Measurements from ENCODE around the gene COL24A1.
"Not testable (repeated sequence)": the region's sequence is repeated elsewhere in the genome, so short reads cannot be mapped to it uniquely, and the experiment has no call there.

COL24A1 gene

GRCh38 chr1:85984636-85985035 lies 171.9 kb downstream of the COL24A1 start:
- no peak for DNase-seq (ENCODE audit: low read depth)

GRCh38 chr1:85983316-85983715 lies 173.3 kb downstream of the COL24A1 start:
- no peak for DNase-seq (ENCODE audit: low read depth)

- no peak for DNase-seq (ENCODE audit: low read depth)
These were observed 179.9 kb downstream of the COL24A1 start for GRCh38 chr1:85976516-85977205.

GRCh38 chr1:85975912-85976371 lies 180.6 kb downstream of the COL24A1 start:
- no peak for DNase-seq (ENCODE audit: low read depth)

- no peak for DNase-seq (ENCODE audit: low read depth)
These were observed 194.1 kb downstream of the COL24A1 start for GRCh38 chr1:85962457-85962856.

- DNase-seq (ENCODE audit: low read depth), result no peak
These were observed 198.8 kb downstream of the COL24A1 start for GRCh38 chr1:85957760-85958159.

GRCh38 chr1:85955218-85955617 lies 201.4 kb downstream of the COL24A1 start:
- DNase-seq (ENCODE audit: low read depth), result not testable (repeated sequence)

- DNase-seq (ENCODE audit: low read depth), result no peak
These were observed 204.1 kb downstream of the COL24A1 start for GRCh38 chr1:85952460-85952859.

GRCh38 chr1:85947186-85947585 lies 209.4 kb downstream of the COL24A1 start:
- no peak for DNase-seq (ENCODE audit: low read depth)

GRCh38 chr1:85943945-85944344 lies 212.6 kb downstream of the COL24A1 start:
- DNase-seq (ENCODE audit: low read depth), result no peak

GRCh38 chr1:85943526-85943925 lies 213.0 kb downstream of the COL24A1 start:
- DNase-seq (ENCODE audit: low read depth), result no peak

- DNase-seq (ENCODE audit: low read depth), result no peak
These were observed 215.8 kb downstream of the COL24A1 start for GRCh38 chr1:85940656-85941306.

GRCh38 chr1:85938829-85939228 lies 217.7 kb downstream of the COL24A1 start:
- no peak for DNase-seq (ENCODE audit: low read depth)

- DNase-seq (ENCODE audit: low read depth), result no peak
These were observed 220.1 kb downstream of the COL24A1 start for GRCh38 chr1:85936470-85936869.

- no peak for DNase-seq (ENCODE audit: low read depth)
These were observed 220.5 kb downstream of the COL24A1 start for GRCh38 chr1:85936057-85936456.

GRCh38 chr1:85935234-85935633 lies 221.3 kb downstream of the COL24A1 start:
- DNase-seq (ENCODE audit: low read depth), result no peak

- no peak for DNase-seq (ENCODE audit: low read depth)
These were observed 222.1 kb downstream of the COL24A1 start for GRCh38 chr1:85934516-85934915.

GRCh38 chr1:85933961-85934360 lies 222.6 kb downstream of the COL24A1 start:
- DNase-seq (ENCODE audit: low read depth), result no peak

GRCh38 chr1:85911742-85912141 lies 244.8 kb downstream of the COL24A1 start:
- no peak for DNase-seq (ENCODE audit: low read depth)

GRCh38 chr1:85900921-85901320 lies 255.7 kb downstream of the COL24A1 start:
- no peak for DNase-seq (ENCODE audit: low read depth)

- no peak for DNase-seq (ENCODE audit: low read depth)
These were observed 257.7 kb downstream of the COL24A1 start for GRCh38 chr1:85898861-85899260.

- DNase-seq (ENCODE audit: low read depth), result no peak
These were observed 261.9 kb downstream of the COL24A1 start for GRCh38 chr1:85894651-85895050.

GRCh38 chr1:85892366-85892765 lies 264.2 kb downstream of the COL24A1 start:
- DNase-seq (ENCODE audit: low read depth), result no peak

- no peak for DNase-seq (ENCODE audit: low read depth)
These were observed 266.7 kb downstream of the COL24A1 start for GRCh38 chr1:85889870-85890269.
